ENCODE measurements around the gene ZFP36. TPM values are rescaled to one million over a fixed set of nuclear protein-coding genes. Genes with fewer than 3 reads are reported as not detected.

ZFP36 gene
- polyA plus RNA-seq, 2 of the 4 experiments (the other 2 are of a cell fraction) = 22.1 to 29.1 TPM

DNA sequence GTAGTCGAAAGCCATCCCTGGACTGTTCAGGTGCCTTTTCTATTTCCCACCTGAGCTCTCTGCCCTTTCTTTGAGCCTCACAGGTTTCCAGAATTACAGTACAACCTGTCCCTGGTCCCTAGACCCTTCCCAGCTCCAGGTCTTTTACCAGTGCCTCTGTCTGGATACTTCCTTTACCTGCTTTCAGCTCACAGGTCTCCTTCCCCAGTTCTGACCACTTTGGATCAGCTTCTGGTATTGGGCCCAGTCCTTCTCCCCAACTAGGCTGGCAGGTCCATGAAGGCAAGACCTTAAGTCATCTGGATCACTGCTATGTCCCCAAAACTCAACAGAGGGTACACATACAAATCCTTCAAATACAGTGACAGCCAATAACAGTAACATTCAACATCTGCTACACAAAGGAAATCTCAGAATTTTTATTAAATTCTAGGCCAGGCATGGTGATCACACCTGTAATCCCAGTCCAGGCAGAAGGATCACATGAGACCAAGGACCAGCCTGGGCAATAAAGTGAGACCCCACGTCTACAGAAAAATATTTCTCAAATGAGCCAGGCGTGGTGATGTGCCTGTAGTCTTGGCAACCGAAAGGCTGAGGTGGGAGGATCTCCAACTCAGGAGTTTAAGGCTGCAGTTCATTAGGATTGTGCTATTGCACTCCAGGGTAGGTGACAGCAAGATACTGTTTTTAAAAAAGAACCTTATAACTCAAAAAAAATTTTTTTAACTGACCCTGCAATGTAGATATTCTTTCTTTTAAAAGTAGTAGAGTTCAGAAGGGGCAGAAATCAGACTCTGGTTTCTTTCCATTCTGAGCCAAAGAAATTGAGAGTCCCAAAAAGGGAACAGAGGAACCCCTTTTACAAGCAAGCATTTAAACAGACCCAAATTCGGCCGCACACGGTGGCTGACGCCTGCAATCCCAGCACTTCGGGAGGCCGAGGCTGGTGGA is 27.8 kb downstream of the ZFP36 start:
- Histone ChIP-seq H3K4me3 (peak overlapping the region; percentile 80), H3K27ac (peak overlapping the region; percentile 90 to 95), H3K4me2 (peak overlapping the region; percentile 91), H3K4me1 (peaks cover 75% of the 10 kb centered on the region), H3K9me3 (no peaks in the 10 kb centered on the region)
- no peak for ATAC-seq
- FAIRE-seq = no peak
- DNase-seq (ENCODE audit: low read depth in 1 of 2, low spot score in 1 of 2) = peak in 1 of 2 experiments; percentile 38
- WGBS (ENCODE audit: missing lambda C conversion rate) = 14% methylated on average over 10 of the region's 10 CpGs
- ChIA-PET POLR2A (interaction anchor here (0.6 to 3.0 kb wide), 16 partner anchors 10 to 1318 kb away, joined by 3 to 160 read pairs (median 30); partner anchors contain the start of genes DYRK1B, EID2B, MED29 and PAF1), CTCF (interaction anchor here (0.9 to 23.5 kb wide), 16 partner anchors 10 to 238 kb away, joined by 3 to 457 read pairs (median 8); partner anchors contain the start of genes EID2B, MED29, PAF1 and PLEKHG2)
- TF ChIP-seq HOXB13 (CRISPR knock-in tag; IDR thresholded peaks at IDR 0.05; ENCODE audit: low read depth) (no peak), GATA3 (IDR thresholded peaks at IDR 0.05; ENCODE audit: borderline replicate concordance) (no peak), KDM5A (IDR thresholded peaks at IDR 0.05) (no peak), PBX3 (IDR thresholded peaks at IDR 0.05) (0 out of 2 replicates have a peak, but pooled peaks have one; percentile 8), POLR2AphosphoS2 (conservative IDR thresholded peaks at IDR 0.05; ENCODE audit: low read length) (peak; percentile 94; the same call in 1 of the 2 replicates), MAFK (IDR thresholded peaks at IDR 0.05; ENCODE audit: partially characterized antibody) (no peak), EP300 (IDR thresholded peaks at IDR 0.05) (peak in 1 of 2 experiments; percentile 15; a peak in 1 of 5 replicates), PHF8 (IDR thresholded peaks at IDR 0.05; ENCODE audit: borderline replicate concordance, low read depth) (no peak), BCL3 (IDR thresholded peaks at IDR 0.05) (0 out of 3 replicates have a peak, but pooled peaks have one; percentile 20), SREBF2 (IDR thresholded peaks at IDR 0.05) (no peak), SMC3 (IDR thresholded peaks at IDR 0.05) (no peak), HDAC2 (IDR thresholded peaks at IDR 0.05) (no peak), HMGXB4 (CRISPR knock-in tag; IDR thresholded peaks at IDR 0.05; ENCODE audit: borderline replicate concordance) (no peak; the same call in 1 of the 2 replicates), RCOR1 (IDR thresholded peaks at IDR 0.05; ENCODE audit: low read depth, low read length) (no peak), ZSCAN20 (CRISPR knock-in tag; IDR thresholded peaks at IDR 0.05) (no peak), POLR2A (IDR thresholded peaks at IDR 0.05; ENCODE audit: low read length) (no peak), ZNF302 (CRISPR knock-in tag; IDR thresholded peaks at IDR 0.05) (no peak), CEBPB (IDR thresholded peaks at IDR 0.05) (no peak), HOXA7 (CRISPR knock-in tag; IDR thresholded peaks at IDR 0.05) (no peak), KDM1A (IDR thresholded peaks at IDR 0.05; ENCODE audit: low read depth) (no peak), JUN (IDR thresholded peaks at IDR 0.05) (peak in 1 of 2 experiments; percentile 9; a peak in 3 of 5 replicates), FOSB (CRISPR knock-in tag; IDR thresholded peaks at IDR 0.05) (no peak; the same call in none of the 2 replicates), HOXB5 (CRISPR knock-in tag; IDR thresholded peaks at IDR 0.05) (no peak), RFX5 (IDR thresholded peaks at IDR 0.05) (no peak), RAD21 (conservative IDR thresholded peaks at IDR 0.05 in 1 of 2, IDR thresholded peaks at IDR 0.05 in 1 of 2) (no peak)
- TF ChIP-seq, protein P1, sequence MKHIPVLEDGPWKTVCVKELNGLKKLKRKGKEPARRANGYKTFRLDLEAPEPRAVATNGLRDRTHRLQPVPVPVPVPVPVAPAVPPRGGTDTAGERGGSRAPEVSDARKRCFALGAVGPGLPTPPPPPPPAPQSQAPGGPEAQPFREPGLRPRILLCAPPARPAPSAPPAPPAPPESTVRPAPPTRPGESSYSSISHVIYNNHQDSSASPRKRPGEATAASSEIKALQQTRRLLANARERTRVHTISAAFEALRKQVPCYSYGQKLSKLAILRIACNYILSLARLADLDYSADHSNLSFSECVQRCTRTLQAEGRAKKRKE (CRISPR knock-in tag; IDR thresholded peaks at IDR 0.05; ENCODE audit: low read depth) = no peak
- TF ChIP-seq, protein P2, sequence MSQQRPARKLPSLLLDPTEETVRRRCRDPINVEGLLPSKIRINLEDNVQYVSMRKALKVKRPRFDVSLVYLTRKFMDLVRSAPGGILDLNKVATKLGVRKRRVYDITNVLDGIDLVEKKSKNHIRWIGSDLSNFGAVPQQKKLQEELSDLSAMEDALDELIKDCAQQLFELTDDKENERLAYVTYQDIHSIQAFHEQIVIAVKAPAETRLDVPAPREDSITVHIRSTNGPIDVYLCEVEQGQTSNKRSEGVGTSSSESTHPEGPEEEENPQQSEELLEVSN (IDR thresholded peaks at IDR 0.05; ENCODE audit: borderline replicate concordance, low read depth) = no peak
- TF ChIP-seq, protein P3, sequence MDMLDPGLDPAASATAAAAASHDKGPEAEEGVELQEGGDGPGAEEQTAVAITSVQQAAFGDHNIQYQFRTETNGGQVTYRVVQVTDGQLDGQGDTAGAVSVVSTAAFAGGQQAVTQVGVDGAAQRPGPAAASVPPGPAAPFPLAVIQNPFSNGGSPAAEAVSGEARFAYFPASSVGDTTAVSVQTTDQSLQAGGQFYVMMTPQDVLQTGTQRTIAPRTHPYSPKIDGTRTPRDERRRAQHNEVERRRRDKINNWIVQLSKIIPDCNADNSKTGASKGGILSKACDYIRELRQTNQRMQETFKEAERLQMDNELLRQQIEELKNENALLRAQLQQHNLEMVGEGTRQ (IDR thresholded peaks at IDR 0.05) = no peak
- TF ChIP-seq, protein P4, sequence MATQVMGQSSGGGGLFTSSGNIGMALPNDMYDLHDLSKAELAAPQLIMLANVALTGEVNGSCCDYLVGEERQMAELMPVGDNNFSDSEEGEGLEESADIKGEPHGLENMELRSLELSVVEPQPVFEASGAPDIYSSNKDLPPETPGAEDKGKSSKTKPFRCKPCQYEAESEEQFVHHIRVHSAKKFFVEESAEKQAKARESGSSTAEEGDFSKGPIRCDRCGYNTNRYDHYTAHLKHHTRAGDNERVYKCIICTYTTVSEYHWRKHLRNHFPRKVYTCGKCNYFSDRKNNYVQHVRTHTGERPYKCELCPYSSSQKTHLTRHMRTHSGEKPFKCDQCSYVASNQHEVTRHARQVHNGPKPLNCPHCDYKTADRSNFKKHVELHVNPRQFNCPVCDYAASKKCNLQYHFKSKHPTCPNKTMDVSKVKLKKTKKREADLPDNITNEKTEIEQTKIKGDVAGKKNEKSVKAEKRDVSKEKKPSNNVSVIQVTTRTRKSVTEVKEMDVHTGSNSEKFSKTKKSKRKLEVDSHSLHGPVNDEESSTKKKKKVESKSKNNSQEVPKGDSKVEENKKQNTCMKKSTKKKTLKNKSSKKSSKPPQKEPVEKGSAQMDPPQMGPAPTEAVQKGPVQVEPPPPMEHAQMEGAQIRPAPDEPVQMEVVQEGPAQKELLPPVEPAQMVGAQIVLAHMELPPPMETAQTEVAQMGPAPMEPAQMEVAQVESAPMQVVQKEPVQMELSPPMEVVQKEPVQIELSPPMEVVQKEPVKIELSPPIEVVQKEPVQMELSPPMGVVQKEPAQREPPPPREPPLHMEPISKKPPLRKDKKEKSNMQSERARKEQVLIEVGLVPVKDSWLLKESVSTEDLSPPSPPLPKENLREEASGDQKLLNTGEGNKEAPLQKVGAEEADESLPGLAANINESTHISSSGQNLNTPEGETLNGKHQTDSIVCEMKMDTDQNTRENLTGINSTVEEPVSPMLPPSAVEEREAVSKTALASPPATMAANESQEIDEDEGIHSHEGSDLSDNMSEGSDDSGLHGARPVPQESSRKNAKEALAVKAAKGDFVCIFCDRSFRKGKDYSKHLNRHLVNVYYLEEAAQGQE (IDR thresholded peaks at IDR 0.05) = no peak
